ENCODE data around the gene CD19. TPM values are rescaled to one million over a fixed set of nuclear protein-coding genes. Genes with fewer than 3 reads are reported as not detected.

CD19 gene
- total and polyA plus RNA-seq, 10 of the 15 experiments (the other 5 are each of a cell fraction or from before 2014, with no cell fraction given) = 1.2 to 125 (median 77.2) TPM

DNA sequence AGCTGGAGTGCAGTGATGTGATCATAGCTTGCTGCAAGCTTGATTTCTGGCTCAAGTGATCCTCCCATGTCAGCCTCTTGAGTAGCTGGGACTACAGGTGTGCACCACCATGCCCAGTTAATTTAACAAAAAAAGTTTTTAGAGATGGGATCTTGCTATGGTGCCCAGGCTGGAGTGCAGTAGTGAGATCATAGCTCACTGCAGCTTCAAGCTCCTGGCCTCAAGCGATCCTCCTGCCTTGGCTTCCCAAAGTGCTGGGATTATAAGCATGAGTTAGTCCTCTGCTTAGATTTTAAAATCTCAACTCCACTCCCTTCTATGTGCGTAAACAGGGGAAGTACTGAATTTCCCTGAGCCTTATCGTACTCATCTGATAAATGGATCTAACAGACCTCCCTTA is 13.1 kb upstream of the CD19 start:
- peaks cover 9% of the 10 kb centered on the region; the same call in 1 of the 2 replicates for H3K4me1 ChIP-seq (ENCODE audit: control insufficient read depth, insufficient read depth, low read length)
- ChIA-PET POLR2A (interaction anchor here (1.6 kb wide), 1 partner anchor 40 kb away, joined by 4 read pairs; no protein-coding TSS in a partner anchor), RAD21 (ENCODE audit: unreplicated experiment) (no interaction called here), SMC1A (ENCODE audit: uncharacterized antibody, unreplicated experiment) (interaction anchor here (0.7 to 0.9 kb wide), 2 partner anchors 26 to 43 kb away, joined by 3 to 4 read pairs; no protein-coding TSS in a partner anchor), CTCF (interaction anchor here (4.2 kb wide), 1 partner anchor 26 kb away, joined by 18 read pairs; no protein-coding TSS in a partner anchor)
- H3K4me2 ChIP-seq (ENCODE audit: control insufficient read depth, insufficient read depth) = no peak overlapping the region
- no peak for FAIRE-seq
- no peaks in the 10 kb centered on the region for H3K9me3 ChIP-seq (replicated peaks; ENCODE audit: control insufficient read depth, insufficient read depth, low read length)
- BruUV-seq (replicated peaks) = no TSS peak
- in situ Hi-C loops (cut with MboI) = loop anchor here (5.0 kb wide), 1 partner anchor 36 kb away; no protein-coding TSS in a partner anchor
- no peak for DNase-seq (ENCODE audit: low read depth, low spot score)
- H3K9ac ChIP-seq (ENCODE audit: control insufficient read depth, insufficient read depth, low read length) = no peak overlapping the region
- H3K79me2 ChIP-seq (ENCODE audit: control insufficient read depth, insufficient read depth, low read length) = no peaks in the 10 kb centered on the region
- no peak overlapping the region for H3K27ac ChIP-seq (ENCODE audit: control insufficient read depth, insufficient read depth)
- no peaks in the 10 kb centered on the region for H4K20me1 ChIP-seq (ENCODE audit: control insufficient read depth, insufficient read depth)
- no peak overlapping the region for H3K4me3 ChIP-seq
- WGBS (ENCODE audit: insufficient coverage, insufficient replicate concordance, low lambda C conversion rate, missing lambda C conversion rate) = 98% methylated on average over 3 of the region's 3 CpGs
- intact Hi-C loops (cut with micrococcal nuclease; ENCODE audit: unreplicated experiment) = no loop called here
- ATAC-seq = no peak
- H3K36me3 ChIP-seq (ENCODE audit: control insufficient read depth in 2 of 2, insufficient read depth in 2 of 2, low read length in 1 of 2) = peaks cover 11 to 13% of the 10 kb centered on the region in 2 experiments
- TF ChIP-seq NFYA (IDR thresholded peaks at IDR 0.05; ENCODE audit: borderline replicate concordance, low read depth, low read length) (no peak), MTA2 (IDR thresholded peaks at IDR 0.05; ENCODE audit: low read depth) (no peak), ZNF384 (IDR thresholded peaks at IDR 0.05; ENCODE audit: borderline replicate concordance, low read depth, low read length) (no peak), MYC (IDR thresholded peaks at IDR 0.05; ENCODE audit: insufficient read depth, insufficient read length, insufficient replicate concordance, low read length, severe bottlenecking) (no peak), CHD1 (IDR thresholded peaks at IDR 0.05; ENCODE audit: low read depth, low read length) (no peak), LARP7 (IDR thresholded peaks at IDR 0.05) (no peak), RELA (IDR thresholded peaks at IDR 0.05; ENCODE audit: borderline replicate concordance, partially characterized antibody) (no peak), POU2F2 (IDR thresholded peaks at IDR 0.05; ENCODE audit: borderline replicate concordance, low read depth, low read length) (no peak), WRNIP1 (IDR thresholded peaks at IDR 0.05; ENCODE audit: borderline replicate concordance, low read depth, low read length) (no peak), ZSCAN29 (IDR thresholded peaks at IDR 0.05) (no peak), MXI1 (IDR thresholded peaks at IDR 0.05; ENCODE audit: low read depth, low read length) (no peak), TAF1 (IDR thresholded peaks at IDR 0.05; ENCODE audit: borderline replicate concordance, low read depth, low read length) (no peak), STAT3 (IDR thresholded peaks at IDR 0.05; ENCODE audit: low read depth, low read length) (no peak), RB1 (IDR thresholded peaks at IDR 0.05; ENCODE audit: borderline replicate concordance) (no peak), HDAC2 (IDR thresholded peaks at IDR 0.05) (no peak), NFYB (IDR thresholded peaks at IDR 0.05; ENCODE audit: insufficient read depth, low read depth, low read length) (no peak), PML (IDR thresholded peaks at IDR 0.05; ENCODE audit: low read length) (no peak), POLR2AphosphoS2 (IDR thresholded peaks at IDR 0.05; ENCODE audit: low read depth, low read length) (no peak)
- TF ChIP-seq, protein P1, sequence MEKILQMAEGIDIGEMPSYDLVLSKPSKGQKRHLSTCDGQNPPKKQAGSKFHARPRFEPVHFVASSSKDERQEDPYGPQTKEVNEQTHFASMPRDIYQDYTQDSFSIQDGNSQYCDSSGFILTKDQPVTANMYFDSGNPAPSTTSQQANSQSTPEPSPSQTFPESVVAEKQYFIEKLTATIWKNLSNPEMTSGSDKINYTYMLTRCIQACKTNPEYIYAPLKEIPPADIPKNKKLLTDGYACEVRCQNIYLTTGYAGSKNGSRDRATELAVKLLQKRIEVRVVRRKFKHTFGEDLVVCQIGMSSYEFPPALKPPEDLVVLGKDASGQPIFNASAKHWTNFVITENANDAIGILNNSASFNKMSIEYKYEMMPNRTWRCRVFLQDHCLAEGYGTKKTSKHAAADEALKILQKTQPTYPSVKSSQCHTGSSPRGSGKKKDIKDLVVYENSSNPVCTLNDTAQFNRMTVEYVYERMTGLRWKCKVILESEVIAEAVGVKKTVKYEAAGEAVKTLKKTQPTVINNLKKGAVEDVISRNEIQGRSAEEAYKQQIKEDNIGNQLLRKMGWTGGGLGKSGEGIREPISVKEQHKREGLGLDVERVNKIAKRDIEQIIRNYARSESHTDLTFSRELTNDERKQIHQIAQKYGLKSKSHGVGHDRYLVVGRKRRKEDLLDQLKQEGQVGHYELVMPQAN (conservative IDR thresholded peaks at IDR 0.05) = no peak
- TF ChIP-seq, protein P2, sequence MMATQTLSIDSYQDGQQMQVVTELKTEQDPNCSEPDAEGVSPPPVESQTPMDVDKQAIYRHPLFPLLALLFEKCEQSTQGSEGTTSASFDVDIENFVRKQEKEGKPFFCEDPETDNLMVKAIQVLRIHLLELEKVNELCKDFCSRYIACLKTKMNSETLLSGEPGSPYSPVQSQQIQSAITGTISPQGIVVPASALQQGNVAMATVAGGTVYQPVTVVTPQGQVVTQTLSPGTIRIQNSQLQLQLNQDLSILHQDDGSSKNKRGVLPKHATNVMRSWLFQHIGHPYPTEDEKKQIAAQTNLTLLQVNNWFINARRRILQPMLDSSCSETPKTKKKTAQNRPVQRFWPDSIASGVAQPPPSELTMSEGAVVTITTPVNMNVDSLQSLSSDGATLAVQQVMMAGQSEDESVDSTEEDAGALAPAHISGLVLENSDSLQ (IDR thresholded peaks at IDR 0.05) = no peak
- H3K27me3 ChIP-seq (replicated peaks in 1 of 2; ENCODE audit: control insufficient read depth in 2 of 2, insufficient read depth in 2 of 2, low read length in 1 of 2) = no peaks in the 10 kb centered on the region
- H2AFZ ChIP-seq (ENCODE audit: control insufficient read depth, low read depth, low read length) = no peak overlapping the region

Measured in GM12878 (cell line).